ENCODE results near the gene TMEM91.

The TMEM91 gene

DNA sequence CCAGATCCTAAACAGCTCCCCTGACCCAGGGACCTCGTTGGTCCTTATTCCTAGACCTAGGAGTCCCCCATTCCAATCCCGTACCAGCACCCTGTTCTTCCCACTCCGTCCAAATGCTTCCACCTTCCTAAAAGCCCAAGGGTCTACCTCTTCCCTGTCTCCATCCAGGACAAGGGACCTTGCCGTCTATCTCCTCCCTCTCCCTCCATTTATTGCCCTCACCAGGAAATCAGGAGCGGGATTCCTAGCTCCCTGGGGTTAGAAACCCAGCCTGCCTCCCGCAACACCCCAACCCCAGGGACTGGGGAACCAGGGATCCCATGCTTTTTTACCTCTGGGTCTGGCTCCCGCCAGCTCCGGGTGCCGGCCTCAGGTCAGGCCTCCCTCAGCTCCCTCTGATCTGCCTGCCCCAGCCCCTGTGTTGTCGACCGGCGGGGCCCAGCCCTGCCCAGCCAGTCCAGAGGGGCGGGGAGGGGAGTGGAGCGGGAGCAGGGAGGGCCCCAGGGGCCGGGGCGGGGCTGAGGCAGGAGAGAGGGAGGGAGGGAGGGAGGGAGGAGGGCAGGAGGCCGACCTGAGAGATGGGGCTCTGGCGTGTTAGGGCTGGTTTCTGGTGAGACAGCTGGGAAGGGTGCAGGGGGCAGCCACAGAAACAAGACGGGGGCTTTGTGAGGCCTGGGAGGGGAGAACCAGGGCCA, 50.8 kb downstream of the TMEM91 start, which contains the start of gene B3GNT8:
B3GNT8 (minus strand) TSS at position 423 of the 695 bp plus-strand sequence. CDS start 596 bp downstream, outside the sequence.
- H4K20me1 ChIP-seq (ENCODE audit: low read depth, low read length): no peaks in the 10 kb centered on the region
- H3K4me3 ChIP-seq (ENCODE audit: insufficient read depth, low read length, poor library complexity, severe bottlenecking): no peak within 1 kb of the TSS
- H2AFZ ChIP-seq (ENCODE audit: low read depth, low read length, severe bottlenecking): no peak within 1 kb of the TSS
- H3K79me2 ChIP-seq (ENCODE audit: insufficient read depth, low read length): no peaks in the 10 kb centered on the region
- H3K27ac ChIP-seq (ENCODE audit: low read depth, low read length): no peak within 1 kb of the TSS
- no peaks in the 10 kb centered on the region for H3K36me3 ChIP-seq (ENCODE audit: low read length)
- no peaks in the 10 kb centered on the region for H3K9me3 ChIP-seq (ENCODE audit: insufficient read depth, low read length)
- H3K9ac ChIP-seq (ENCODE audit: low read length): no peak within 1 kb of the TSS
- H3F3A ChIP-seq (ENCODE audit: insufficient read depth): no peaks in the 10 kb centered on the region
- no peaks in the 10 kb centered on the region for H3K9me2 ChIP-seq (replicated peaks; ENCODE audit: insufficient read depth, low read length)
- no peak within 1 kb of the TSS for H3K4me2 ChIP-seq (ENCODE audit: low read depth, low read length, poor library complexity, severe bottlenecking)
- no peak for TF ChIP-seq EZH2phosphoT487 (conservative IDR thresholded peaks at IDR 0.05; ENCODE audit: low read length)
- TF ChIP-seq, protein P1, sequence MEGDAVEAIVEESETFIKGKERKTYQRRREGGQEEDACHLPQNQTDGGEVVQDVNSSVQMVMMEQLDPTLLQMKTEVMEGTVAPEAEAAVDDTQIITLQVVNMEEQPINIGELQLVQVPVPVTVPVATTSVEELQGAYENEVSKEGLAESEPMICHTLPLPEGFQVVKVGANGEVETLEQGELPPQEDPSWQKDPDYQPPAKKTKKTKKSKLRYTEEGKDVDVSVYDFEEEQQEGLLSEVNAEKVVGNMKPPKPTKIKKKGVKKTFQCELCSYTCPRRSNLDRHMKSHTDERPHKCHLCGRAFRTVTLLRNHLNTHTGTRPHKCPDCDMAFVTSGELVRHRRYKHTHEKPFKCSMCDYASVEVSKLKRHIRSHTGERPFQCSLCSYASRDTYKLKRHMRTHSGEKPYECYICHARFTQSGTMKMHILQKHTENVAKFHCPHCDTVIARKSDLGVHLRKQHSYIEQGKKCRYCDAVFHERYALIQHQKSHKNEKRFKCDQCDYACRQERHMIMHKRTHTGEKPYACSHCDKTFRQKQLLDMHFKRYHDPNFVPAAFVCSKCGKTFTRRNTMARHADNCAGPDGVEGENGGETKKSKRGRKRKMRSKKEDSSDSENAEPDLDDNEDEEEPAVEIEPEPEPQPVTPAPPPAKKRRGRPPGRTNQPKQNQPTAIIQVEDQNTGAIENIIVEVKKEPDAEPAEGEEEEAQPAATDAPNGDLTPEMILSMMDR (IDR thresholded peaks at IDR 0.05; ENCODE audit: insufficient read depth, low read length, poor library complexity, severe bottlenecking): no peak
- no peaks in the 10 kb centered on the region for H3K27me3 ChIP-seq (ENCODE audit: low read length)

- Histone ChIP-seq H3K9ac (ENCODE audit: low read length) (no peak overlapping the region), H3K27me3 (ENCODE audit: low read length) (no peaks in the 10 kb centered on the region), H4K20me1 (ENCODE audit: low read depth, low read length) (no peaks in the 10 kb centered on the region), H3F3A (ENCODE audit: insufficient read depth) (no peaks in the 10 kb centered on the region), H2AFZ (ENCODE audit: low read depth, low read length, severe bottlenecking) (no peak overlapping the region), H3K9me2 (replicated peaks; ENCODE audit: insufficient read depth, low read length) (no peaks in the 10 kb centered on the region), H3K4me2 (ENCODE audit: low read depth, low read length, poor library complexity, severe bottlenecking) (no peak overlapping the region), H3K79me2 (ENCODE audit: insufficient read depth, low read length) (no peaks in the 10 kb centered on the region), H3K36me3 (ENCODE audit: low read length) (no peaks in the 10 kb centered on the region), H3K4me3 (ENCODE audit: insufficient read depth, low read length, poor library complexity, severe bottlenecking) (no peak overlapping the region), H3K9me3 (ENCODE audit: insufficient read depth, low read length) (no peaks in the 10 kb centered on the region), H3K27ac (ENCODE audit: low read depth, low read length) (no peak overlapping the region)
- no peak for TF ChIP-seq EZH2phosphoT487 (conservative IDR thresholded peaks at IDR 0.05; ENCODE audit: low read length)
- TF ChIP-seq, protein P1 (IDR thresholded peaks at IDR 0.05; ENCODE audit: insufficient read depth, low read length, poor library complexity, severe bottlenecking): no peak
Measured at GRCh38 chr19:41427647-41428480, 51.5 kb downstream of the TMEM91 start.

GRCh38 chr19:41428481-41428859, 52.1 kb downstream of the TMEM91 start:
- H3K27me3 ChIP-seq (ENCODE audit: low read length): no peaks in the 10 kb centered on the region
- H2AFZ ChIP-seq (ENCODE audit: low read depth, low read length, severe bottlenecking): no peak overlapping the region
- no peak overlapping the region for H3K9ac ChIP-seq (ENCODE audit: low read length)
- H3K4me2 ChIP-seq (ENCODE audit: low read depth, low read length, poor library complexity, severe bottlenecking): no peak overlapping the region
- no peaks in the 10 kb centered on the region for H3K36me3 ChIP-seq (ENCODE audit: low read length)
- no peaks in the 10 kb centered on the region for H3K9me2 ChIP-seq (replicated peaks; ENCODE audit: insufficient read depth, low read length)
- H3K9me3 ChIP-seq (ENCODE audit: insufficient read depth, low read length): no peaks in the 10 kb centered on the region
- no peaks in the 10 kb centered on the region for H3K79me2 ChIP-seq (ENCODE audit: insufficient read depth, low read length)
- no peaks in the 10 kb centered on the region for H4K20me1 ChIP-seq (ENCODE audit: low read depth, low read length)
- no peak overlapping the region for H3K27ac ChIP-seq (ENCODE audit: low read depth, low read length)
- H3F3A ChIP-seq (ENCODE audit: insufficient read depth): no peaks in the 10 kb centered on the region
- H3K4me3 ChIP-seq (ENCODE audit: insufficient read depth, low read length, poor library complexity, severe bottlenecking): no peak overlapping the region
- TF ChIP-seq, protein P1 (IDR thresholded peaks at IDR 0.05; ENCODE audit: insufficient read depth, low read length, poor library complexity, severe bottlenecking): no peak
- no peak for TF ChIP-seq EZH2phosphoT487 (conservative IDR thresholded peaks at IDR 0.05; ENCODE audit: low read length)

All from SU-DHL-6 (cell line).